Islet precursor cell (in vitro differentiated cells): Measurements from ENCODE around the gene TMEM203.
A peak's percentile ranks its signal among the peaks of the same experiment; 100 is the strongest.

Source experiments
- DNase-seq: peaks from one replicate; pipeline ENCODE4 v3.0.0-alpha.2; 2018

TMEM203 gene

DNA sequence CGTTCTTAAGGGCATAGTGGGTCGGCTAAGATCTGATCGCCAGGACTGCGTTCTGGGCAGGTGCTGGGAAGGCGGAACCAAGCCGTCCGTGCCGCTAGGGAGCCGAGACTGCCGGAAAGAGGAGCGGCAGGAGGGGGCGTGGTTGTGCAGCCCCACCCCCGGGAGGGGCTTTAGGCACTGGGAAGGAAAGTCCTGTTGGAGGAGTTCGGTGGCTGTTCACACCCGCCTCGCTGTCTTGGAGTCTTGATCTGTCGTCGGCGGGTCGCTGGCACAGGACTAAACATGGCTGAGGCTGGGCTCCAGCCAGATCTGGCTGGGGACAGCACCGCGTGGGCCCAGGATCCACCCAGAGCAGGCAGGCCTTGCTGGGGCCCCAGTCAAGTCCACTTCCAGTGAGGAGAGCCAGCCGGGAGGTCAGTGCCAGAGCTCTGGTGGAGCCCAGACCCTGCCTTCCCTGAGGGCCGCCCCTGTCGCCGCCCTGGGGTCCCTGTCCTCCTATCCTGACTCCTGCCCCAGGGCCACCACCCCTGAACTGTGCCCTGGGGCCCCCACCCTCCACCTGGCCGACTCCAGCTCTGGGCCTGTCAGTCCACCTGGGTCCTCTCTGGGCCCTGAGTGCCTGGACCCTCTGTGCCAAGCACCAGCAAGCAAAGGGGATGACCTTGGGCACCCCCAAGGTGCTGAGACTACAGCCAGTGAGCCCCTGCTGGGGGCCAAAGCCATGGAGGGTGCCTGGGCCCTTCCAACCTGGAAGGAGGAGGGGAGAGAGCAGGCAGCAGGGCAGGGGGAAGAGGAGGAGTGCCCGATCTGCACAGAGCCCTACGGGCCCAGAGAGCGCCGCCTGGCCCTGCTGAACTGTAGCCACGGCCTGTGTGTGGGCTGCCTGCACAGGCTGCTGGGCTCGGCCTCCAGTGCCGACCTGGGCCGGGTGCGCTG lies 12.1 kb upstream of the TMEM203 start:
- DNase-seq = peak; percentile 87

DNA sequence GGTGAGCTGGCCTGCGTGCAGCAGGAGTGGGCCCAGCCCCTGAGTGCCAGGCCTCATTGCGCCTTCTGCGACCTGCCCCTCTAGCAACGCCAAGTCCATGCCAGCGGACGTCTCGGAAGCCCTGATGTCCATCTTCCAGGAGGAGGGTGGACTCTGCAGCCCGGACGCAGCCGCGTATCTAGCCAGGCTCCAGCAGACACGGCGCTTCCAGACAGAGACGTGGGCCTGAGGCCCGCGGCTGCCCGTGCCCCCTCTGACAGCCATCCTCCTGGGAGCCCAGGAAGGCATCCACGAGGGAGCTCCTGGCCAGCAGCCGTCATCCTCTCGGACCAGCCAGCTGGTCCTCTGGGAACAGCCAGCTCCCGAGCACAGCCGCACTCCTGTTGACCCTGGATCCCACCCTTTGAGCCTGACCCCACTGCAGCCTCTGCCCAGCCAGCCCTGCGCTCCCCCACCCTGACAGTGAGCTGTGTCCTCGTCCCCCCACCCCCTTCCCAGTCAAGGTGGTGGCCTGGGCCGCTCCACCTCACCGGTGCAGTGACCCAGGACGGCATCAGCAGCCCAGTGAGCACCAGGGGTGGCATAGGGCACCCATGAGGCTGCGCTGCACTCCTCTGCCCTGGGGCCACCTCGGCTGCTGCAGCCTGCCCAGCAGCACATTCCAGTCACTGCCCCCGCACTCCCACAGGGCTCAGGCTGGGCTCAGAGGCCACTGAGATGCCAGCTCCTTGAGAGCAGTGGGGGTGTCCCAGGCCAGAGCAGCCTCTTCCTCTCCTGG lies 10.9 kb upstream of the TMEM203 start:
- no peak for DNase-seq

DNA sequence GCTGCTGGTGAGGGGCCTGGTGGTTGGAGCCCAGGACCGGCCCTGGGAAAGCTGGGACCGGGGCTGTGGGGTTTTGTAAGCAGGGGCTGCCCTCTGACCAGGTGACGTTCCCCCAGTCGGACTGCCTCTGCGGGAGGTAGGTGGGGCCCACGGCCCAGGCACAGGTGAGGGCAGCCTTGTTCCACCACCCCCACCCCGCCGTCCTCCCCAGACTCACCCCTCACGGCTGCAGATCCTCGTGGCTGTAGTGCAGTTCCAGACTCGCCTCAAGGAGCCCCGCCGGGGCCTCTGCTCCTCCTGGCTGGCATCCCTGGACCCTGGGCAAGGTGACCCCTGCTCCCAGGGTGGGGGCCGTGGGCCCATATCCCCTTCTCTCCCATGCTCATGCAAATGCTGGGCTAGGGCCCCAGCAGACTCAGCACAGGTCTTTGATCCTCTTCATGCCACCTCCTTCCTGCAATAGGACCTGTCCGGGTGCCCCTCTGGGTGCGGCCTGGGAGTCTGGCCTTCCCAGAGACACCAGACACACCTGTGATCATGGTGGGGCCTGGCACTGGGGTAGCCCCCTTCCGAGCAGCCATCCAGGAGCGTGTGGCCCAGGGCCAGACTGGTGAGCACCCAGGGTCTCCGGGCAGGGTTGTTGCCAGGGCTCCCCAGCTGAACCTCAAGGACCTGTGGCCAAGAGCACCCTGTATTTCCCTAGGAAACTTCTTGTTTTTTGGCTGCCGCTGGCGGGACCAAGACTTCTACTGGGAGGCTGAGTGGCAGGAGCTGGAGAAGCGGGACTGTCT lies 9.9 kb upstream of the TMEM203 start:
- DNase-seq = no peak

DNA sequence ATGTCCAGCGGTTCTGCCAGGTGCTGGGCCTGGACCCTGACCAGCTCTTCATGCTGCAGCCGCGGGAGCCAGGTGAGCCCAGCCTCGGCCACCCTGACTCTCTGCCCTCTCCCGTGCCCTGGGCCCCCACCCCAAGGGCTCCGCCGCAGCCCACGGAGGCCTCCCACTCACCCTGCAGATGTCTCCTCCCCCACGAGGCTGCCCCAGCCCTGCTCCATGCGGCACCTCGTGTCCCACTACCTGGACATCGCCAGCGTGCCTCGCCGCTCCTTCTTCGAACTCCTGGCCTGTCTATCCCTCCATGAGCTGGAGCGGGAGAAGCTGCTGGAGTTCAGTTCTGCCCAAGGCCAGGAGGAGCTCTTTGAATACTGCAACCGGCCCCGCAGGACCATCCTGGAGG lies 9.2 kb upstream of the TMEM203 start:
- DNase-seq = no peak

DNA sequence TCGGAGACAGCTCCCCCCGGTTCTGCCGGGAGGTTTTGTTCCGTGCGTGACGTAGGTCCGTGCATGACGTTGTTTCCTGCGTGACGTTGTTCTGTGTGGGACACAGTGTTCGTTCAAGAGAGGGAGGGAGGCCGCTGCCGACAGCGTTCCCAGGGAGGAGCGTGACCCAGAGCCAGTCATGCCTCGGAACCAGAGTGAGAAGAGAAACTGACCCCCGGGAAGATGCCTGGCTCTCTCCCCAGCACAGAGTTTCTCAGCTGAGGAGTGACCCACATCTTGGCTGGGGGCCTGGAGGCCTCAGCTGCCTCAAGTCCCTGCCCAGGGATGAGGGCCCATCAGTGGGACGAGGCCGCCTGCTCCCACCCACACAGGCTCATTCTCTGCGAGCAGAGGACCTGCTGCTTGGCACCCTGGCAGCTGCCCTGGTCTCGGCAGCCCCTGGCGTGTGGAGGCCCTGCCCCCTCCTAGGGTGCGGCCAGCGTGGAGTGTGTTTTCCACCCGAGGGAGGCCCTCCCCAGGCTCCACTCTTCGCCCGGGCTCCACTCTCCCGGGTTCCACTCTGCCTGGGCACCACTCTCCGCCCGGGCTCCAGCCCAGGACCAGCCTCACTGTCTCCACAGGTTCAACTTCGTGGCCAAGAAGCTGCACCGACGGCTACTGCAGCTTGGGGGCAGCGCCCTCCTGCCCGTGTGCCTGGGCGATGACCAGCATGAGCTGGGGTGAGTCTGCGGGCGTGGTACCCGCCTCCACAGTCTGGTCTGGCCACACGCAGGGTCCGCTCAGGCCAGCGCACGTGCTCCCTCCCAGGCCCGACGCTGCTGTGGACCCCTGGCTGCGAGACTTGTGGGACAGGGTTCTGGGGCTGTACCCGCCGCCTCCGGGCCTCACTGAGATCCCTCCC lies 8.0 kb upstream of the TMEM203 start:
- DNase-seq = no peak

DNA sequence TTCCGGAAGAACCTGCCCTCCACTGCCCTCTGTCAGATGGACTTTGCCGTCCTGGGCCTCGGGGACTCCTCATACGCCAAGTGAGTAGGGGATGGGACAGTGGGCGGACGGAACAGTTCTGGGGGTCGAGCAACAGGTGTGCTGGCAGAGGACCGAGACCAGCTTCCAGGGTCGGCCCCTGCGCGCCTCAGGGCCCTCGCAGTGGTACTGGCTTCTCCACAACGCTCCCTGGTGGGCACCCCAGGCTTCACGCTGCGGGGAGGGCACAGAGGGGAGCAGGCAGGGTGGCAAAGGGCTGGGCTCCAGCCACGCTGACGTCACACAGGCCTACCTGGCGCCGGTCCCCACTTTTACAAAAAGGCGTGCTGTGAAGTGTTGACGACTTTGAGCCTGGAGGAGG lies 7.1 kb upstream of the TMEM203 start:
- no peak for DNase-seq

DNA sequence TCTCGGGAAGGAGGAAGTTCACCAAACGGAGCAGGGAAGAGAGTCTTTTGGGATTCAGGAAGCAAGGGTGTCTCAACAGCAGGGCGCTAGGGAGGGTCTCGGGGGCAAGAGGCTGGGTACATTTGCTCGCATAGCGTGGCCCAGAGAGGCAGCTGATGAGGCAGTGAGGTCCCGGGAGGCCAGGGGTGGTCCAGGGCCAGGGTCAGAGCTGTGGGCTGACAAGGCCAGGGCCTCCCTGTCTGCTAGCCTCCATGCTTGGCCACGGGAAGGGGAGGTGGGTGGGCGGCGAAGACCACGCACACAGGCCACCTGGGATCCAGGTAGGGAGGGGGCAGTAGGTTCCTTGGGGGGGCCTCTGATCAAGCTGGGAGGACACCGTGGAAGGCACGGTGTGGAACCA lies 6.1 kb upstream of the TMEM203 start:
- DNase-seq = no peak

DNA sequence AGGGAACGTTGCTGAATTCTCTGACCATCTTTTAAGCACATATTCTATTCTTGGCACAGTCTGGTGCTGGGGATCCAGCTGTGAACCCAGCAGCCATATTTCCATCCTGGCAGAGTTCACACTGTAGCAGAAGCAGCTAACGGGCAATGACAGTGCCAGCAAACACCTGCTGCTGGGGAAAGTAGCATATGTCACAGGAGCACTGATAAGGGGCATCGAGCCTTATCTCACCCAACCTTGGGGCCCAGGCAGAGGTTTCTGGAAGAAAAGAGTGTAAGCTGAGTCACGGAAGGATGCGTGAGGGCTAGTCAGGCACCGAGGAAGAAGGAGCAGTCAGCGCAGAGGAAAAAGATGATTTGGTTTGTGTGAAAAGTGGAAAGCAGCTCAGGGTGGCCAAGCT lies 1.2 kb upstream of the TMEM203 start:
- no peak for DNase-seq

DNA sequence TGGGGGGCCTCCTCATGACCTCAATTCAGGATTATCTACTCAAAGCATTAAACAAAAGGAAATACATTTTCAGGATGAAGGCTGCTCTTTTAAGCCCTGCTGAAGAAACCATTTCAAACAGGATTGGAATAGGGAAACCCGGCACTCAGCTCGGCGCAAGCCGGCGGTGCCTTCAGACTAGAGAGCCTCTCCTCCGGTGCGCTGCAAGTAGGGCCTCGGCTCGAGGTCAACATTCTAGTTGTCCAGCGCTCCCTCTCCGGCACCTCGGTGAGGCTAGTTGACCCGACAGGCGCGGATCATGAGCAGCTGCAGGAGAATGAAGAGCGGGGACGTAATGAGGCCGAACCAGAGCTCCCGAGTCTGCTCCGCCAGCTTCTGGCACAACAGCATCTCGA lies 720 bp downstream of the TMEM203 start:
- no peak for DNase-seq

DNA sequence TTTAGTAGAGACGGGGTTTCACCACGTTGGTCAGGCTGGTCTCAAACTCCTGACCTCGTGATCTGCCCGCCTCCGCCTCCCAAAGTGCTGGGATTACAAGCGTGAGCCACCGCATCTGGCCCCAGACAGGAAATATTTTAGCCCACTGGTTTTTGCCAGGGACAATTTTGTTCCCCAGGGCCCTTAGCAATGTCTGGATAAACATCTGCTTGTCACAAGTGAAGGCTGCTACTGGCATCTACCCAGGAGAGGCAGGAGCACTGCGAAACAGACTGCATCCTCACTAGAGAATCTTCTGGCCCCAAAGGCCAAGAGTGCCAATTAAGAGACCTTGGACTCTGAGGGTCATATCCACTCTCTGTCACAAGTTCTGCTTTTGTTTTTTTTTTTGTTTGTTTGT lies 2.5 kb downstream of the TMEM203 start:
- no peak for DNase-seq

DNA sequence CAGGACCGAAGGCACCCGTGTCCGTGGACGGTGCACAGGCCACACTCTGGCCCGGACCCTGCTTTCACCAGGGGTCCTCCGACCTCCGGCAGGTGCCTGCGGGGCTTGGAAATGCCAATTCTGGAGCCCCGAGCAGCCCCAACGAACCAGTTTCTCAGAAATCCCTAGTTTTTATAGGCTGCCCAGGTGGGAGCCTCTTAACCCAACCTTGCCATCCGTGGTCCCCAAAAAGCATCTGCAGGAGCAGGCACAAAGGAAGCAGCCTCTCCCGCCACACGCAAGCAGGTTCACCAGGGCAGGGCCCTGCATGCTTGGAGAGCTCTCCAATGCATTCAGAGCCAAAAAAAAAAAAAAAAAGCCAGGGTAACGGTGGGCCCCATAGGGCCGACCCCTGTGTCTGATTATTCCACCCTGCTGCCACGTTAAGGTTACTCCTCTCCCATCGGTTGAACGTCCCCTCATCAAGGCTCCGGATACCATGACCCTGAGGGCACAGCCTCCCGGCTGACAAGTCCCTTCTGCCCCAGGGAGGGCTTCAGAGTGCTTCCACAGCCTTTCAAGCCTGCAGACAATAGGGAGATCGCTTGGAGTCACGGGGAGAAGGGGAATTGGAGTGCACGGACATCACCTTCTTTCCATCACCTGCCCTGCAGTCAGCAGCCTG lies 4.1 kb downstream of the TMEM203 start:
- DNase-seq = no peak

DNA sequence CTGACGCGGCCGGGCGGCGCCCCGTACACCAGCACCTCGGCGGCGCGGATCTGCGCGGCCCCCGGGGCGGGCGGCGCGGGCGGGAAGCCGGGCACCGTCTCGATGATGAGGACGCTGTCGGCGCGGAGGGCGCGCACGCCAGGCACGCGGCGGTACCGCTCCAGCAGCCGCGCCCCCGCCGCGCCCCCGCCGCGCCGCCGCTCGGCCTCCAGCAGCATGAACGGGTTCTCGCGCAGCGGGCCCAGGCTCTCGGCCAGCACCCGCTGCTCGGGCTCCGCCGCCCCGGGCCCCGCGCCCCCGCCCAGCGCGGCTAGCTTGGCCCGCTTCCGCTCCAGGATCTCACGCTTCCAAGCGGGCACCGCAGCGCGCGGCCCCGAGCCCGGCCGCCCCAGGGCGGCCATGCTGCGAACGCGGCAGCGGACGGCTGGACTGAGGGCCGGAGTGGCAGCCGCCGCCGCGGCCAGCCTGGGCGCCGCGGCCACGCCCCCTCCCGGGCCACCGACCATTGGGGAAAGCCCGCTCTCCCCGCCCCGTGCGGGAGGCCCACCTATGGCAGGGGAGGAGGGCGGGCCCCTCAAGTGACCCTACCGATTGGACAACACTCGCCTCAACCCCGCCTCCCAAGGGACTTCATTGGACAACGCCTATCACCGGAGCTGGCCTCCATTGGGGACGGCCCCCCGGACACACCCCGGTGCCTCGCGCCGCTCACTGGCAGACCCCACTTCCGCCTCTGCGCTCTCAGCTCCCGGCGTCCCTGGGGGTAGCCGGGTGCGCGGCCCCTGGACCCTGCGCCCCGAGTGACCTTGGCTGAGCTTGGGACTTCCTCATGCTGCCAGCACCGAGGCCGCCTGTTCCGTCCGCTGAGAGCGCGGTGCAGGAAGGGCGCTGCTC lies 4.9 kb downstream of the TMEM203 start, which contains the start of gene TPRN:
Gene TPRN, minus strand, starts transcription at position 431 of the 894 bp plus-strand sequence. Its CDS starts 30 bp downstream, at position 401.
- peak; percentile 99 for DNase-seq

DNA sequence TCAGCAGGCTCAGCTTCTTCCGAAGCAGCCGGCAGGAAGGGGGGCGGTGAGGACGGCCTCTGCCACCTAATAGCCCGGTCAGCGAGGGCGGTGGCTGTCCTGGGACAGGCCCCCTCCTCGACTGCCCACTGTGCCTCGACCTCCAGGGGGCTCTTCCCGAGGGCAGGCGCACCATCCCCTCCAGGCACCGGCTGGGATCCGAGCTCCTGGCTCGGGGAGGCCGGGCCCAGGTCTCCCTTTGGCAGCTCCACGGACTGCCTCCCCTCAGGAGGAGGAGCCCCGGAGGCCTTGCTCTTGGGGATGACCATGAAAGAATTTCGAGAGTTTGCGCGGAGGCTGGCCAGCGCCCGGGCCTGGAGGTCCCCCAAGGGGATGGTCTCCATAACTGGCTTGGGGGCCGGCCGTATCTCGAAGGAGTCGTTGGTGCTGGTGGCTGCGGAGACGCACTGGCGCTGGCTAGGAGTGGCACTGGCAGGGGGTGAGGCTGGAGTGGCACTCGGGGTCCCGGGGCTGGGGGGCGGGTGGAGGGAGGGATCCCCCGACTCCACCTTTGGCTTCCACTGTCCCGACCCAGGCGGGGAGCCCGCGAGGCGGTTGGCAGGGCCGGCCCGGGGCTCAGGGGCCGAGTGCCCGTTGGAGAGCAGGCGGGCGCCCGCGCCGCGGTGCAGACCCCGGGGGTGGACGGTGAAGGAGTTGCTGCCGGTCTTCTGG lies 5.9 kb downstream of the TMEM203 start:
- no peak for DNase-seq

DNA sequence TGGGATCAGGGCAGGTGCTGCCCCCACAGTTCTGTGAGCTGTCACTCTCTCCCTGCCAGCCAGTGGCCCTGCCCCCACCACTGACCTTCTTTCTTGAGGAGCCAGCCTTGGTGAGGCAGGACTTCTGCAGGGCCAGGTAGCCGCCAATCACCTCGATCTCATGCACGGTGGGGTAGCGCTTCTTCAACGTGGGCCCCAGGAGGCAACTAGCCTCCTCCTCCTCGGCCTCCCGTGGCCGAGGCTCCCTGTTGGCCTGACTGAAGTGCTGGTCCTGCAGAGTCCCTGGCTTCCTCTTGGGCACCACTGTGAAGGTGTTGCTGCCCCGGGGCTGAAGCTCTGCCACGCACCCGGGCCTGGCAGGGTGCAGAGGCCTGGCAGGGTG lies 6.6 kb downstream of the TMEM203 start:
- DNase-seq = no peak

DNA sequence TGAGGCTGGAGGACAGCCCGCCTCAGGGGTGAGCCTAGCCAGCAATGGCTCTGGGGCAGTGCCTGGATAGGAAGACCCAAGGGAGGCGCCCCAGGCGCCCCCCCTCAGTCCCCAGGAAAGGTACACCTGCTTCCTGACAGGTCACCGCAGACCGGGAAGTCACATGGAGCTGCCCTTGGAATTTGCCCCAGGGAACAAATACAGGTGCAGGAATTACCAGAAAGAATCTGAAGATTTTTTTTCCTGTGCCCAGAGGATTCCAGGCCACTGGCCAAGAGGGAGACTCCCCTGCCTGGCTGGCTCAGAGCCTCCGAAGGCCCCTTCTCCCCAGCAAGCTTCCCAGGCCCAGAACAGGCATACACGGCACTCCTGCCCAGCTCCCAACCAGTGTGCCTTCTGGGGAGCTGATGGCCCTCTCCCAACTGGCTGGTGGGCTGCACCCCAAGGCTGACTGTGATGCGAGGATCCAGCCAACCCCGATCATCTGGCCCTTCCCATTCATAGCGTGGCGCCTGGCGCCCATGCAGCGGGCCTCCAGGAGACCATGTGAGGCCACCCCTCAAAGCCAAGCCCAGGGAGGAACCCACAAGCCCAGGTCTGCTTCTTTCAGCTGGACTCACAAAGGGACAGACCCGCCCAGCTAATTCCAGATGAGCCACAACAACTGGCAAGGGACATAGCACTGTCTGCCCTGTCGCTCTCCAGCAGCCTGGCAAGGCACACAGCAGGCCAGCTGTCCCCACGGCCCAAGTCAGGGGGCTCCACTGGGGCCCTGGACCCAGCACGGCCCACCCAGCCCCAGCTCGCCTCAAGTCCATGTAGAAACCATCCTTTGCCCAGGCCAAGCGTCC lies 7.2 kb downstream of the TMEM203 start:
- peak; percentile 79 for DNase-seq

DNA sequence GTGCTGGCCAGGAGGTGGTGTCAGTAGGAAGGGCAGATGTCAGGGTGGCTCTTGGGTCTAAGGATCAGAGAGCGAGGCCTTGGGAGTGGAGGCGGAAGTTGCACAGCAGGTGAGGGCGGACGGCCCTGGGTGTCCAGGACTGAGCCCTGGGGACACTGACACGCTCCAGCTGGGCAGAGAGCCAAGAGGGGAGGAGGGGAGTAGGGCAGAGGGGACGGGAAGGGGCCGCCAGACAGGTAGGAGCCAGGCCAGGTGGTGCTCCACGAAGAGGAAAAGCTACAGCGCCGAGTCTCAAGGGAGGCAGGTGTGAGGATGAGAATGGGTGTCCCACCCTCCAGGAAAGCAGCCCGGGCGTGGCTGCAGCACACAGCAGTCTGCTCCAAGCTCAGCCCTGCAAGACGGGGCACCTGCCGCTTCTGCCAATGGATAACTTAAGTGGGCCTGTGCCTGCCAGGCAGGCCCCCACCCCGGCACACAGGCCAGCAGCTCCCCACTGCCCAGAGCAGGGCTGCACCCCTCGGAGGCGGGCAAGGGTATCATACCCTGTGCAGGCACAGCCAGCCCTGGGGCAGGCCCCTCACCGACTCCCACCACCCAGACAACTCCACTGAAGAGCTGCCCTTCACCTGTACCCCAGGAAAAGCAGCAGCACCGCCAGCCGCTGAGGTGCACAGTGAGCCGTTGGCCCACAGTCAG lies 9.8 kb downstream of the TMEM203 start:
- no peak for DNase-seq

DNA sequence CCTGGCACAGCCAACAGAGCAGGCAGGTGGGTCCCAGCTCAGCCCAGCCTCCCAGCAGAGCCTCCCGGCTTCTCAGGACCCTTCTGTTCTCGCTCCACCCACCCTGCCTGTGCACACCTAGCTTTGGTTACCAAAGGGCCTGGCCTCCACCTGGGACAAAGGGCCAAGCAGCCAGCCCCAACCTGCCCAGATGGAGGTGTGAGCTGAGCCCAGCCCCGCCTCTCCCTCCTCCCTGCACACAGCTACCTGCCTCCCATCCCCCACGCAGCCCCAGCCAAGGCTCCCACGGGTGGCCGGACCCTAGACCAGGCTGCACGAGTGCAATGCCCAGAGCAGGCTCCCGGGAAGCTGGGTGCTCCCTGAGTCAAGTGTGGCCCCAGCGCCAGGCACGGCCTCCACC lies 10.5 kb downstream of the TMEM203 start:
- no peak for DNase-seq

DNA sequence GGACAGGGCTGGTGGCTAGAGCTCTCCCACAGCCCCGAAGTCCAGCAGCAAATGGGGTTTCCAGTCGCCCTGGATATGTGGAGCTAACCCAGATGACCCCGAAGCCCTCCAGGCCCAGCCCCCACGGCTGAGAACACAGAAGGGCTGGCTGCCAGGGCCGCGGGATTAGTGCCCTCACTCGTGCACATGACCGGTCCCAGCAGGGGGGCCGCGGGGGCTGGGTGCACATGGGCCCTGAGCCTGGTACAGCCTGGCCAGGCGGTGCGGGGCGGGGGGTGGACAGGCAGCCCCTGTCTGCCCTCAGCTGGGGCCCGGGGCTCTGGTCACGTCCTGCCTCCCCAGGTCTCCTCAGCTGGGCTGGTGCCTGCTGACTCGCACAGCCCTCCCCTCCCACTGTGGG lies 11.1 kb downstream of the TMEM203 start:
- DNase-seq = no peak
